Ovary (tissue), 9 donors: Measurements from ENCODE around the gene CNTN5. TPM values are rescaled to one million over a fixed set of nuclear protein-coding genes. Genes with fewer than 3 reads are reported as not detected.

Source experiments
- DNase-seq, 5 donors: peaks; one replicate each; pipeline ENCODE4 v3.0.0-alpha.2; 2019 to 2020
- H3K27ac ChIP-seq, 2 donors: fragments of 200-600 bp; one replicate each; pipeline versions ENCODE4 v1.5.1 to v1.8.0; 2019 to 2022
- H3K27me3 ChIP-seq: fragments of 200-600 bp; one replicate; pipeline ENCODE4 v1.8.0; 2022
- H3K36me3 ChIP-seq: fragments of 200-600 bp; sonication (generic); one replicate; pipeline ENCODE4 v1.5.1; 2019
- H3K4me1 ChIP-seq: one replicate; pipeline ENCODE4 v1.8.1; 2013; ENCODE audit warnings: mild to moderate bottlenecking, moderate library complexity; ENCODE audit not compliant: insufficient read depth
- H3K4me3 ChIP-seq: fragments of 200-600 bp; sonication (generic); one replicate; pipeline ENCODE4 v1.5.1; 2017
- H3K9me3 ChIP-seq, 2 donors: fragments of 200-600 bp in 1 of 2; sonication (generic) in 1 of 2; one replicate each; pipeline versions ENCODE4 v1.5.1 to v1.8.1; 2013 to 2019; ENCODE audit warnings: mild to moderate bottlenecking in 1 of 2, moderate library complexity in 1 of 2
- CTCF ChIP-seq, 3 donors: fragments of 450-650 bp in 2 of 3; fragments of 200-600 bp in 1 of 3; IDR thresholded peaks; one replicate each; pipeline versions ENCODE4 v1.5.1 to v1.8.0; 2016 to 2022; ENCODE audit warnings: antibody characterized with exemption in 3 of 3, mild to moderate bottlenecking in 1 of 3
- EP300 ChIP-seq: sonication (generic); formaldehyde crosslinking; IDR thresholded peaks from one replicate; pipeline ENCODE4 v1.6.1; 2017; ENCODE audit warnings: antibody characterized with exemption
- POLR2A ChIP-seq: fragments of 450-650 bp; IDR thresholded peaks from one replicate; pipeline ENCODE4 v1.6.1; 2017; ENCODE audit warnings: antibody characterized with exemption, mild to moderate bottlenecking, moderate library complexity
- WGBS, 3 donors: extraction: QIAGEN DNeasy Blood & Tissue Kit in 1 of 3; methylation state at CpG; one replicate each; pipeline versions ENCODE4 v1.1.5 to v1.1.7; 2013 to 2017; 5-methylcytosine and 5-hydroxymethylcytosine counted together
- intact Hi-C, 4 donors: fragments of 100-400 bp; cut with DNase I; formaldehyde crosslinking; loops; one replicate each; pipeline versions ENCODE4 v1.11.0 to v1.15.1; 2022 to 2023
- polyA plus RNA-seq, 2 donors: library from polyadenylated mRNA; stranded (reverse); fragments of 200-250 nt in 1 of 2; fragments of 350-450 nt in 1 of 2; fragmentation: Illumina TruSeq in 1 of 2; extraction: RNeasy Lipid Tissue Mini Kit (QIAGEN cat#74804) in 1 of 2; gene quantifications; one replicate each; pipeline ENCODE4 v1.2.3, GENCODE V29; 2013 to 2014
- total RNA-seq, 7 donors: library from RNA; depleted of rRNA in 2 of 7; stranded (reverse); fragments of >200 nt in 2 of 7; fragmentation: NEBNext Ultra II Directional in 3 of 7; extraction: Animal tissue kit (Norgen Biotek cat#: 25700) in 3 of 7; gene quantifications; one replicate each; pipeline versions ENCODE4 v1.1.0 to v1.2.4, GENCODE V29; 2016 to 2023
- donor health status: DM: no; HTN: no; CAD: no; lungs with moderate emphysema.
- donor health status: DM: no; HTN: no; CAD: no.
- donor health status: Bipolar disorder and iron deficiency.
- donor health status: DM: yes; HTN: yes; CAD: no.
- donor health status: DM: no; HTN: no; CAD: no.
- donor health status: DM: yes; HTN: yes; CAD: no.

Gene CNTN5
- total and polyA plus RNA-seq, 9 donors = 0.02 to 1.1 (median 0.15) TPM; not detected in 5

GRCh38 chr11:100105982-100106358 is 1085.2 kb downstream of the CNTN5 start:
- intact Hi-C loops = no loop called here
- Histone ChIP-seq H3K4me1 (no peaks in the 10 kb centered on the region), H3K4me3 (no peak overlapping the region), H3K27ac (no peak overlapping the region), H3K9me3 (no peaks in the 10 kb centered on the region), H3K36me3 (no peaks in the 10 kb centered on the region), H3K27me3 (no peaks in the 10 kb centered on the region)
- TF ChIP-seq EP300 (no peak), POLR2A (no peak), CTCF (IDR thresholded peaks at IDR 0.05) (no peak)
- WGBS, 3 donors = 47 to 52% (median 49%) methylated on average over 3 of the region's 3 CpGs
- no peak for DNase-seq

- no peaks in the 10 kb centered on the region for H3K36me3 ChIP-seq
- WGBS, 3 donors = 11 to 20% (median 14%) methylated on average over 1 of the region's 1 CpG
- no peak for TF ChIP-seq POLR2A
- no peak for TF ChIP-seq EP300
- TF ChIP-seq CTCF (IDR thresholded peaks at IDR 0.05) = no peak
- no peak overlapping the region for H3K27ac ChIP-seq
- H3K9me3 ChIP-seq = no peaks in the 10 kb centered on the region
- H3K4me3 ChIP-seq = no peak overlapping the region
- intact Hi-C loops = no loop called here
- H3K27me3 ChIP-seq = no peaks in the 10 kb centered on the region
- no peaks in the 10 kb centered on the region for H3K4me1 ChIP-seq
- DNase-seq = no peak
These were observed 1098.4 kb downstream of the CNTN5 start for GRCh38 chr11:100119176-100119575.

- no peak overlapping the region for H3K4me3 ChIP-seq
- WGBS, 3 donors = 91 to 97% (median 92%) methylated on average over 2 of the region's 2 CpGs
- no peak overlapping the region for H3K27ac ChIP-seq
- TF ChIP-seq CTCF (IDR thresholded peaks at IDR 0.05) = no peak
- no peak for TF ChIP-seq EP300
- TF ChIP-seq POLR2A = no peak
- no peaks in the 10 kb centered on the region for H3K27me3 ChIP-seq
- no peaks in the 10 kb centered on the region for H3K9me3 ChIP-seq
- no peak for DNase-seq
- H3K4me1 ChIP-seq = no peaks in the 10 kb centered on the region
- intact Hi-C loops = no loop called here
- no peaks in the 10 kb centered on the region for H3K36me3 ChIP-seq
These were observed 1112.4 kb downstream of the CNTN5 start for GRCh38 chr11:100133114-100133513.

- TF ChIP-seq EP300 (no peak), POLR2A (no peak), CTCF (IDR thresholded peaks at IDR 0.05) (no peak)
- WGBS, 3 donors = 69 to 80% (median 69%) methylated on average over 3 of the region's 3 CpGs
- intact Hi-C loops = no loop called here
- DNase-seq = no peak
- Histone ChIP-seq H3K27ac (no peak overlapping the region), H3K27me3 (no peaks in the 10 kb centered on the region), H3K36me3 (no peaks in the 10 kb centered on the region), H3K4me1 (no peaks in the 10 kb centered on the region), H3K4me3 (no peak overlapping the region), H3K9me3 (no peaks in the 10 kb centered on the region)
These were observed 1120.5 kb downstream of the CNTN5 start for GRCh38 chr11:100141201-100141600.

- Histone ChIP-seq H3K9me3 (no peaks in the 10 kb centered on the region), H3K27me3 (no peaks in the 10 kb centered on the region), H3K36me3 (no peaks in the 10 kb centered on the region), H3K4me1 (no peaks in the 10 kb centered on the region), H3K27ac (no peak overlapping the region), H3K4me3 (no peak overlapping the region)
- no peak for TF ChIP-seq EP300
- no peak for TF ChIP-seq CTCF (IDR thresholded peaks at IDR 0.05)
- no peak for TF ChIP-seq POLR2A
- intact Hi-C loops = no loop called here
- DNase-seq = no peak
- WGBS, 3 donors = 39 to 47% (median 46%) methylated on average over 6 of the region's 6 CpGs
These were observed 1131.2 kb downstream of the CNTN5 start for GRCh38 chr11:100151944-100152343.
